H9 (cell line): Measurements from ENCODE around the gene TERT. TPM values are rescaled to one million over a fixed set of nuclear protein-coding genes. Genes with fewer than 3 reads are reported as not detected.
"Not testable (repeated sequence)": the region's sequence is repeated elsewhere in the genome, so short reads cannot be mapped to it uniquely, and the experiment has no call there.

Source experiments
- DNase-seq: peaks from one replicate; pipeline ENCODE4 v3.0.0-alpha.2; 2017
- H2AFZ ChIP-seq: one replicate; pipeline ENCODE4 v1.6.1; 2013; ENCODE audit warnings: mild to moderate bottlenecking, low read length, control low read depth, moderate library complexity
- H2AK5ac ChIP-seq: 2 replicates; pipeline ENCODE4 v1.6.1; 2013; ENCODE audit warnings: low read length, control low read depth, mixed read lengths; ENCODE audit not compliant: insufficient read length
- H2BK120ac ChIP-seq: one replicate; pipeline ENCODE4 v1.6.1; 2013; ENCODE audit warnings: low read depth, mild to moderate bottlenecking, low read length, control low read depth, inconsistent platforms; ENCODE audit not compliant: poor library complexity, severe bottlenecking
- H2BK12ac ChIP-seq: 2 replicates; pipeline ENCODE4 v1.6.1; 2013; ENCODE audit warnings: low read length, control low read depth, mixed read lengths, low read depth; ENCODE audit not compliant: insufficient read length
- H2BK15ac ChIP-seq: 2 replicates; pipeline ENCODE4 v1.6.1; 2013; ENCODE audit warnings: low read depth, low read length, control low read depth
- H2BK20ac ChIP-seq: one replicate; pipeline ENCODE4 v1.6.1; 2013; ENCODE audit warnings: low read depth, mild to moderate bottlenecking, low read length, control low read depth, inconsistent platforms; ENCODE audit not compliant: poor library complexity, severe bottlenecking
- H2BK5ac ChIP-seq: 2 replicates; pipeline ENCODE4 v1.6.1; 2013; ENCODE audit warnings: low read length, control low read depth, mixed read lengths; ENCODE audit not compliant: insufficient read length
- H3K14ac ChIP-seq: 2 replicates; pipeline ENCODE4 v1.6.1; 2013; ENCODE audit warnings: low read length, control low read depth; ENCODE audit not compliant: insufficient read depth
- H3K18ac ChIP-seq: 2 replicates; pipeline ENCODE4 v1.6.1; 2013; ENCODE audit warnings: low read depth, mild to moderate bottlenecking, mixed read lengths, low read length, control low read depth; ENCODE audit not compliant: insufficient read length
- H3K23ac ChIP-seq: 2 replicates; pipeline ENCODE4 v1.6.1; 2013; ENCODE audit warnings: low read length, control low read depth, mixed read lengths, low read depth; ENCODE audit not compliant: insufficient read length
- H3K23me2 ChIP-seq: 2 replicates; pipeline ENCODE4 v1.6.1; 2013; ENCODE audit warnings: low read depth, mild to moderate bottlenecking, mixed read lengths, low read length, control low read depth; ENCODE audit not compliant: insufficient read length, poor library complexity, severe bottlenecking
- H3K27ac ChIP-seq: 2 replicates; pipeline ENCODE4 v1.5.1; 2013; ENCODE audit warnings: low read length, control low read depth, mixed read lengths, low read depth; ENCODE audit not compliant: insufficient read length
- H3K27me3 ChIP-seq: 2 replicates; pipeline ENCODE4 v1.6.1; 2013; ENCODE audit warnings: low read length, control low read depth, inconsistent platforms; ENCODE audit not compliant: insufficient read depth
- H3K4ac ChIP-seq: 2 replicates; pipeline ENCODE4 v1.6.1; 2013; ENCODE audit warnings: low read depth, mild to moderate bottlenecking, control low read depth, inconsistent platforms, low read length, moderate library complexity
- H3K4me1 ChIP-seq: 2 replicates; pipeline ENCODE4 v1.6.1; 2013; ENCODE audit warnings: low read length, control low read depth, inconsistent platforms; ENCODE audit not compliant: insufficient read depth
- H3K4me2 ChIP-seq: 2 replicates; pipeline ENCODE4 v1.6.1; 2013; ENCODE audit warnings: low read length, control low read depth, mixed read lengths; ENCODE audit not compliant: insufficient read length, insufficient read depth
- H3K56ac ChIP-seq: 2 replicates; pipeline ENCODE4 v1.6.1; 2013; ENCODE audit warnings: low read depth, mild to moderate bottlenecking, mixed read lengths, low read length, control low read depth; ENCODE audit not compliant: insufficient read length
- H3K79me1 ChIP-seq: 2 replicates; pipeline ENCODE4 v1.6.1; 2013; ENCODE audit warnings: low read depth, mild to moderate bottlenecking, moderate library complexity, low read length, control low read depth, inconsistent platforms; ENCODE audit not compliant: insufficient read depth, poor library complexity, severe bottlenecking
- H3K79me2 ChIP-seq: 2 replicates; pipeline ENCODE4 v1.6.1; 2013; ENCODE audit warnings: low read length, control low read depth, inconsistent platforms; ENCODE audit not compliant: insufficient read depth
- H3K9ac ChIP-seq: 2 replicates; pipeline ENCODE4 v1.6.1; 2013; ENCODE audit warnings: low read length, control low read depth, mixed read lengths; ENCODE audit not compliant: insufficient read length; ENCODE audit errors: extremely low read depth
- H3K9me3 ChIP-seq: one replicate; pipeline ENCODE4 v1.6.1; 2013; ENCODE audit warnings: low read depth, low read length, inconsistent platforms; ENCODE audit not compliant: control insufficient read depth
- H3T11ph ChIP-seq: one replicate; pipeline ENCODE4 v1.6.1; 2013; ENCODE audit warnings: mild to moderate bottlenecking, low read length, control low read depth, inconsistent platforms
- H4K20me1 ChIP-seq: one replicate; pipeline ENCODE4 v1.6.1; 2013; ENCODE audit not compliant: control insufficient read depth, insufficient read length, insufficient read depth
- H4K5ac ChIP-seq: 2 replicates; pipeline ENCODE4 v1.6.1; 2013; ENCODE audit warnings: low read depth, mild to moderate bottlenecking, mixed read lengths, low read length, control low read depth; ENCODE audit not compliant: insufficient read length
- H4K8ac ChIP-seq: replicated peaks from 2 replicates; pipeline ENCODE4 v1.6.1; 2013; ENCODE audit warnings: low read length, control low read depth, mixed read lengths, low read depth; ENCODE audit not compliant: insufficient read length
- H4K91ac ChIP-seq: 2 replicates; pipeline ENCODE4 v1.6.1; 2013; ENCODE audit warnings: low read depth, mild to moderate bottlenecking, moderate library complexity, mixed read lengths, low read length, control low read depth; ENCODE audit not compliant: insufficient read length
- H3K27ac Mint-ChIP-seq, 3 experiments: 2 replicates in 2 of 3; 3 replicates in 1 of 3; pipeline ENCODE4 v1.8.0; 2020 to 2021; ENCODE audit warnings: mixed read lengths in 3 of 3, mild to moderate bottlenecking in 1 of 3, moderate library complexity in 1 of 3
- H3K27me3 Mint-ChIP-seq: 2 replicates; pipeline ENCODE4 v1.8.0; 2021; ENCODE audit warnings: low read depth, mild to moderate bottlenecking, moderate library complexity, mixed read lengths
- H3K36me3 Mint-ChIP-seq, 3 experiments: 2 replicates in 2 of 3; 3 replicates in 1 of 3; pipeline ENCODE4 v1.8.0; 2020 to 2021; ENCODE audit warnings: low read depth in 3 of 3, mixed read lengths in 3 of 3; ENCODE audit not compliant: insufficient read depth in 1 of 3
- H3K4me1 Mint-ChIP-seq, 2 experiments: 2 replicates each; pipeline ENCODE4 v1.8.0; 2020; ENCODE audit warnings: mixed read lengths in 2 of 2
- H3K4me3 Mint-ChIP-seq, 2 experiments: 2 replicates in 1 of 2; 3 replicates in 1 of 2; pipeline ENCODE4 v1.8.0; 2020 to 2021; ENCODE audit warnings: mild to moderate bottlenecking in 2 of 2, mixed read lengths in 2 of 2, moderate library complexity in 1 of 2
- H3K9me3 Mint-ChIP-seq, 2 experiments: 2 replicates in 1 of 2; 3 replicates in 1 of 2; pipeline ENCODE4 v1.8.0; 2020; ENCODE audit warnings: mild to moderate bottlenecking in 2 of 2, mixed read lengths in 2 of 2, moderate library complexity in 1 of 2
- CTCF ChIP-seq: fragments of 200-600 bp; sonication (generic); conservative IDR thresholded peaks from 3 replicates; pipeline ENCODE4 v1.8.0; 2021; ENCODE audit warnings: antibody characterized with exemption, mild to moderate bottlenecking
- WGBS: extraction: QIAGEN DNeasy Blood & Tissue Kit; methylation state at CpG from one replicate; pipeline ENCODE4 v1.1.7; 2013; ENCODE audit warnings: missing lambda C conversion rate, low lambda C conversion rate, mixed read lengths; ENCODE audit not compliant: insufficient read length; ENCODE audit errors: extremely low coverage; 5-methylcytosine and 5-hydroxymethylcytosine counted together
- total RNA-seq: library from RNA; stranded (reverse); gene quantifications from 2 replicates; pipeline ENCODE4 v1.2.1, GENCODE V29; 2021

Gene TERT
- total RNA-seq, 1 experiment from 2014 or later: 15.5 TPM

GRCh38 chr5:1285141-1285540 is 9.7 kb downstream of the TERT start:
- no peak overlapping the region for H2BK120ac ChIP-seq
- H3K27ac ChIP-seq: no peak overlapping the region
- Mint-ChIP-seq H3K27me3 (no peaks in the 10 kb centered on the region; the same call in 1 of the 2 replicates), H3K27ac (0 out of 7 replicates have a peak overlapping the region, but pooled peaks of 1 of the 3 experiments have one; percentile 51), H3K36me3 (peaks cover 16 to 26% (median 22%) of the 10 kb centered on the region in 3 experiments), H3K9me3 (no peaks in the 10 kb centered on the region; a peak in 1 of 5 replicates), H3K4me1 (no peaks in the 10 kb centered on the region), H3K4me3 (no peak overlapping the region)
- H3K23me2 ChIP-seq: no peaks in the 10 kb centered on the region
- no peak overlapping the region for H3K4me2 ChIP-seq
- H4K20me1 ChIP-seq: no peaks in the 10 kb centered on the region
- no peak for DNase-seq
- no peak overlapping the region for H2BK12ac ChIP-seq
- no peaks in the 10 kb centered on the region for H3K4me1 ChIP-seq
- no peak overlapping the region for H2BK20ac ChIP-seq
- H3K4ac ChIP-seq: no peak overlapping the region
- no peak overlapping the region for H2AK5ac ChIP-seq
- H3K9ac ChIP-seq: no peak overlapping the region
- H3K56ac ChIP-seq: no peak overlapping the region
- peaks cover 5% of the 10 kb centered on the region; the same call in 1 of the 2 replicates for H3K79me2 ChIP-seq
- H2BK5ac ChIP-seq: no peak overlapping the region
- H2AFZ ChIP-seq: no peak overlapping the region
- no peaks in the 10 kb centered on the region for H3K27me3 ChIP-seq
- H3K79me1 ChIP-seq: peaks cover 2% of the 10 kb centered on the region
- no CpG with 5 or more reads among the region's 12 CpGs for WGBS
- H2BK15ac ChIP-seq: no peak overlapping the region
- no peak overlapping the region for H3T11ph ChIP-seq
- TF ChIP-seq CTCF: no peak
- H3K23ac ChIP-seq: no peak overlapping the region
- no peak overlapping the region for H4K5ac ChIP-seq
- H3K14ac ChIP-seq: 0 out of 2 replicates have a peak overlapping the region, but pooled peaks have one; percentile 29
- no peaks in the 10 kb centered on the region for H3K9me3 ChIP-seq
- no peak overlapping the region for H3K18ac ChIP-seq
- no peak overlapping the region for H4K8ac ChIP-seq
- no peak overlapping the region for H4K91ac ChIP-seq

- H3K27me3 ChIP-seq, H3K9me3 ChIP-seq, H4K5ac ChIP-seq, H3K4me2 ChIP-seq, H3K9ac ChIP-seq, H2BK120ac ChIP-seq, H4K91ac ChIP-seq, H2BK15ac ChIP-seq, H3K4me1 Mint-ChIP-seq, H4K20me1 ChIP-seq, H3K27ac ChIP-seq, H3K4ac ChIP-seq, H2BK20ac ChIP-seq, H3T11ph ChIP-seq, H3K9me3 Mint-ChIP-seq, H2BK5ac ChIP-seq, H4K8ac ChIP-seq, H3K56ac ChIP-seq, H3K4me1 ChIP-seq, H3K23ac ChIP-seq, H3K18ac ChIP-seq, H3K27me3 Mint-ChIP-seq, H3K14ac ChIP-seq, H3K4me3 Mint-ChIP-seq, H2AFZ ChIP-seq, H3K23me2 ChIP-seq, H2AK5ac ChIP-seq, H2BK12ac ChIP-seq, H3K79me2 ChIP-seq, H3K79me1 ChIP-seq: not testable (repeated sequence)
- WGBS: no CpG with 5 or more reads among the region's 27 CpGs
- H3K36me3 Mint-ChIP-seq: peaks cover 16 to 26% (median 22%) of the 10 kb centered on the region in 3 experiments
- H3K27ac Mint-ChIP-seq: peak overlapping the region in 1 of 3 experiments; percentile 64; a peak in 2 of 7 replicates
- peak; percentile 18 for DNase-seq
Observed at GRCh38 chr5:1284336-1284970, 10.4 kb downstream of the TERT start.
